H1 (cell line): ENCODE measurements around the gene SOAT2. TPM values are rescaled to one million over a fixed set of nuclear protein-coding genes. Genes with fewer than 3 reads are reported as not detected.

ENCODE experiments used
- CHD2 ChIP-seq: IDR thresholded peaks from 2 replicates; pipeline ENCODE4 v1.6.1; 2012; ENCODE audit warnings: low read length, improper control_type of control experiment
- CTCF ChIP-seq, 3 experiments: IDR thresholded peaks; 1 replicate in 2 of 3; 2 replicates in 1 of 3; pipeline versions ENCODE4 v1.5.1 to v1.6.1; 2011; ENCODE audit warnings: low read length in 3 of 3, mild to moderate bottlenecking in 3 of 3, inconsistent platforms in 2 of 3, low read depth in 1 of 3, moderate library complexity in 1 of 3; ENCODE audit not compliant: insufficient read depth in 1 of 3; ENCODE audit errors: control extremely low read depth in 1 of 3
- JUND ChIP-seq: IDR thresholded peaks from 2 replicates; pipeline ENCODE4 v1.6.1; 2011; ENCODE audit warnings: mild to moderate bottlenecking, improper control_type of control experiment, low read length
- KDM5A ChIP-seq: fragments of 200-600 bp; IDR thresholded peaks from 2 replicates; pipeline ENCODE4 v1.7.1; 2012; ENCODE audit warnings: mild to moderate bottlenecking, low read length, inconsistent platforms, mixed read lengths
- NRF1 ChIP-seq: IDR thresholded peaks from 2 replicates; pipeline ENCODE4 v1.6.1; 2011; ENCODE audit warnings: mild to moderate bottlenecking, low read depth, low read length, improper control_type of control experiment
- SAP30 ChIP-seq: fragments of 300-600 bp; sonication (generic); IDR thresholded peaks from 2 replicates; pipeline ENCODE4 v1.7.1; 2012; ENCODE audit warnings: low read length, moderate library complexity, mild to moderate bottlenecking, inconsistent platforms; ENCODE audit not compliant: insufficient read depth, insufficient replicate concordance
- YY1 ChIP-seq: IDR thresholded peaks from 2 replicates; pipeline ENCODE4 v1.6.1; 2011; ENCODE audit warnings: low read depth, mild to moderate bottlenecking, low read length
- polyA plus RNA-seq, 7 experiments: library from polyadenylated mRNA; depleted of rRNA in 3 of 7; stranded (reverse) in 5 of 7; unstranded in 2 of 7; fragments of >200 nt in 5 of 7; fragments of 200-250 nt in 2 of 7; gene quantifications; 1 replicate in 5 of 7; 2 replicates in 1 of 7; 4 replicates in 1 of 7; pipeline versions ENCODE4 v1.2.1 to v1.2.3, GENCODE V29; 2011 to 2013; ENCODE audit warnings: missing spikeins in 2 of 7, mixed read lengths in 2 of 7
- total RNA-seq: library from RNA; stranded (reverse); fragmentation: NEBNext Ultra II Directional; extraction: Animal tissue kit (Norgen Biotek cat#: 25700); gene quantifications from 2 replicates; pipeline ENCODE4 v1.2.1, GENCODE V29; 2021

SOAT2 gene
- total and polyA plus RNA-seq, 2 of the 8 experiments (the other 6 are each of a cell fraction or from before 2014, with no cell fraction given), result 0.08 TPM; not detected in 1

DNA sequence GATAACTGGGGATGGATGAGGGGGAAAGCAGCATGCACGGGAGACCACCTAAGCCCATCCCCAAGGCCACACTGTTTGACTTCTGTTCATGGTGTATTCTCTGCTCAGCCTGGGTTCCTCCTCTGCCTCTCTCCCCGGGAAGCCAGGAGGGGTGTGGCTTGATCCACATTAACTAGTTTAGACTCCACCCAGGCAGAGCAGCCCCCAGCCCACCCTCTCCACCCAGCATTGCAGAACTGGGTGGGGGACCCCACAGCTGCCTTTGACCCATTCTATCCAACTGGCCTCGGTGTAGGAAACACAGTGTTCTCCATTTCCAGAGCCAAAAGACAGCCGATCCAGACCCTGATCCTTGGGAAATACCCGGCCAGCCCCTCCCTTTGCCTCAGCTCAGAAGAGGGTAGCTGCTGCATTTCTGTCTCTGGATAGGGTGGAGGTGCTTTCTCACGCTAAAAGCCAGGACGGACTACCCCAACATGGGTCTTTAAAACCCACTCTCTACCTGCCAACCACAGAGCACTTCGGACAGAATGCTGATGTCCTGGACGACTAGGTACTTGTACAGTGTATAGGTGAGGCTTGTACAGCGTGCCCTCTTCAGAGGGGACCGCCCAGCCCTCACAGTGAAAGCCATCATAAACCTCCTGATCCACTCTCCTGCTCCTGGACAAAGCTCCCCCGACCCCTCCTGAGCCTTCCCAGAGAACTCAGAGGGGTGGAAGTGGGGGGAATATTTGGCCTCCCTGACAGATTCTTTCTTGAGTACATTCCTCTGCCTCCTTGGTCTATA, 33.5 kb upstream of the SOAT2 start (continued):
- TF ChIP-seq CHD2, result no peak
- TF ChIP-seq NRF1, result no peak
- TF ChIP-seq YY1, result no peak
- TF ChIP-seq CTCF (IDR thresholded peaks at IDR 0.05; ENCODE audit: control extremely low read depth in 1 of 3, insufficient read depth in 1 of 3, low read depth in 1 of 3, low read length in 3 of 3), result no peak
- no peak for TF ChIP-seq SAP30
- TF ChIP-seq JUND, result no peak
- no peak for TF ChIP-seq KDM5A
